ENCODE results near the gene SMARCC2.

GRCh38 chr12:56150563-56150962 lies 38.7 kb downstream of the SMARCC2 start:
- no peak for TF ChIP-seq POLR2AphosphoS5 (IDR thresholded peaks at IDR 0.05; ENCODE audit: borderline replicate concordance, low read depth, low read length)
- no peak for TF ChIP-seq EZH2 (IDR thresholded peaks at IDR 0.05)
- TF ChIP-seq FOXP2 (optimal IDR thresholded peaks at IDR 0.05; ENCODE audit: control extremely low read depth, extremely low read length, insufficient read depth): no peak
